ENCODE results near the gene CFAP77.

DNA sequence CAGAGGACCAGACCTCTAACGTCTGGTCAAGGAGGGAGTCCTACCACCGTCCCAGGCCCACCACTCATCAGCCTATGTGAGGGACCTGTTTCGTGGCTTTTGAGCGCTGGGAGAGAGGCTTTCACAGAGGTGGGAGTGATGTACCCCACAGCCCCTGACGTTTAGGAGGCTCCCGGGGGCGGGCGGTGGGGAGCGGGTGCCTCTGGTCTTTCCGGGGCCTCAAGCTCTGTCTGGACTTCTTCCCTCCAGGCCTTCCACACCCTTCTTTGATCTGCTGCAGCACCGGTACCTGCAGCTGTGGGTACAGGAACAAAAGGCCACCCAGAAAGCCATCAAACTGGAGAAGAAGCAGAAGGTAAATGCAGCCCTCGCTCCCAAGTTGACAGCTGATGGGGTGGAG is 127.3 kb downstream of the CFAP77 start:
- no peak for TF ChIP-seq SIN3B (IDR thresholded peaks at IDR 0.05; ENCODE audit: low read depth)
- TF ChIP-seq, protein P1, sequence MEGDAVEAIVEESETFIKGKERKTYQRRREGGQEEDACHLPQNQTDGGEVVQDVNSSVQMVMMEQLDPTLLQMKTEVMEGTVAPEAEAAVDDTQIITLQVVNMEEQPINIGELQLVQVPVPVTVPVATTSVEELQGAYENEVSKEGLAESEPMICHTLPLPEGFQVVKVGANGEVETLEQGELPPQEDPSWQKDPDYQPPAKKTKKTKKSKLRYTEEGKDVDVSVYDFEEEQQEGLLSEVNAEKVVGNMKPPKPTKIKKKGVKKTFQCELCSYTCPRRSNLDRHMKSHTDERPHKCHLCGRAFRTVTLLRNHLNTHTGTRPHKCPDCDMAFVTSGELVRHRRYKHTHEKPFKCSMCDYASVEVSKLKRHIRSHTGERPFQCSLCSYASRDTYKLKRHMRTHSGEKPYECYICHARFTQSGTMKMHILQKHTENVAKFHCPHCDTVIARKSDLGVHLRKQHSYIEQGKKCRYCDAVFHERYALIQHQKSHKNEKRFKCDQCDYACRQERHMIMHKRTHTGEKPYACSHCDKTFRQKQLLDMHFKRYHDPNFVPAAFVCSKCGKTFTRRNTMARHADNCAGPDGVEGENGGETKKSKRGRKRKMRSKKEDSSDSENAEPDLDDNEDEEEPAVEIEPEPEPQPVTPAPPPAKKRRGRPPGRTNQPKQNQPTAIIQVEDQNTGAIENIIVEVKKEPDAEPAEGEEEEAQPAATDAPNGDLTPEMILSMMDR (IDR thresholded peaks at IDR 0.05 in 2 of 3, conservative IDR thresholded peaks at IDR 0.05 in 1 of 3; ENCODE audit: insufficient read depth in 2 of 3, low read depth in 1 of 3, low read length in 3 of 3) = no peak
- TF ChIP-seq SIN3A (IDR thresholded peaks at IDR 0.05; ENCODE audit: borderline replicate concordance in 2 of 2, control insufficient read depth in 1 of 2, low read depth in 2 of 2, low read length in 2 of 2) = no peak

Measured in K562 (cell line).